Measurements from ENCODE around the gene IL4R. TPM values are rescaled to one million over a fixed set of nuclear protein-coding genes. Genes with fewer than 3 reads are reported as not detected.

The IL4R gene
- total and polyA plus RNA-seq, 2 of the 13 experiments (the other 11 are each of a cell fraction or from before 2014, with no cell fraction given): 15.9 to 49.6 TPM

DNA sequence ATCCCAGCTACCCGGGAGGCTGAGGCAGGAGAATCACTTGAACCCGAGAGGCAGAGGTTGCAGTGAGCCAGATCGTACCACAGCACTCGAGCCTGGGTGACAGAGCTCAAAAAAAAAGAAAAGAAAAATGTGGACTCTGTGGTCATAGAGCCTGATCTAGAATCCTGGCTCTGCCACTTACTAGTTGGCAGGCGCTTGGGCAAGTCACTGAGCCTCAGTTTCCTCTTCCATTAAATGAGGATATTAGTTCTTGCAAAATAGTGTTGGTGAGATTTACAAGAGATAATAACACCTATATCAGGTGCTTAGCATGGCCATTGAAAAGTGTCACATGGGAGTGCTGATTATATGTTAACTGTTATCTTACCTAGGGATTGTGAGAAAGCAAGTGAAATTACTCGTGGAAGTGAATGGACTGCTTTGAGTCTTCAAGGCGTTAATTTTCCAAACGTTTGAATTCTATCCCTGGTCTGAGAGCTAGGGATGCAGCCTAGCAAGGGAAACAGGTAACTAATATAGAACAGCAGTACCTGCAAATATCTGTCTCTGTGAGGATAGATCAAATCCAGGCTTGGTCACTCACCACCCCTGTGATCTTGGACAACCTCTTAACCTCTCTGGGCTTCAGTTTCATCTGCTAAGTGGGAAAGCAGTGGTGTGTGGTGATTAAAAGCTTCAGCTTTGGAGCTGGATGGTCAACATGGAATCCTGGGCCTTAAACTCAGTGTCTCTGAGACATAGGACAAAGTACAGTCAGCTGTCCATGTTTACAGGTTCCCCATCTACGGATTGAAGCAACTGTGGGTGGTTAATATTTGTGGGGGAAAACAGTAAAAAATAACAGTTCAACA lies 44.2 kb upstream of the IL4R start (continued):
- TF ChIP-seq DBP (CRISPR knock-in tag; IDR thresholded peaks at IDR 0.05; ENCODE audit: not compliant biosample characterization) (no peak), ZNF296 (CRISPR knock-in tag; conservative IDR thresholded peaks at IDR 0.05) (no peak), ZNF788 (CRISPR knock-in tag; IDR thresholded peaks at IDR 0.05; ENCODE audit: borderline replicate concordance) (no peak), MIER3 (CRISPR knock-in tag; IDR thresholded peaks at IDR 0.05; ENCODE audit: borderline replicate concordance) (no peak), ZNF746 (CRISPR knock-in tag; IDR thresholded peaks at IDR 0.05) (no peak), ESRRA (CRISPR knock-in tag; IDR thresholded peaks at IDR 0.05; ENCODE audit: low read depth) (no peak), HNRNPL (IDR thresholded peaks at IDR 0.05; ENCODE audit: low read depth, low read length) (no peak), ZNF672 (CRISPR knock-in tag; IDR thresholded peaks at IDR 0.05) (no peak), ARID3A (IDR thresholded peaks at IDR 0.05; ENCODE audit: low read depth, low read length) (no peak), SP2 (CRISPR knock-in tag; IDR thresholded peaks at IDR 0.05) (no peak), ZNF18 (CRISPR knock-in tag; IDR thresholded peaks at IDR 0.05; ENCODE audit: insufficient replicate concordance) (peak; percentile 4), KDM4B (CRISPR knock-in tag; IDR thresholded peaks at IDR 0.05) (peak; percentile 29; the same call in 1 of the 2 replicates), SMARCC2 (IDR thresholded peaks at IDR 0.05) (no peak), ZNF883 (CRISPR knock-in tag; IDR thresholded peaks at IDR 0.05; ENCODE audit: not compliant biosample characterization) (no peak), TGIF2 (CRISPR knock-in tag; IDR thresholded peaks at IDR 0.05) (no peak), ZNF737 (CRISPR knock-in tag; IDR thresholded peaks at IDR 0.05; ENCODE audit: borderline replicate concordance) (no peak), ZNF782 (CRISPR knock-in tag; IDR thresholded peaks at IDR 0.05; ENCODE audit: borderline replicate concordance) (no peak), ZNF496 (CRISPR knock-in tag; IDR thresholded peaks at IDR 0.05; ENCODE audit: insufficient replicate concordance) (no peak), ZNF878 (CRISPR knock-in tag; IDR thresholded peaks at IDR 0.05) (no peak)
- TF ChIP-seq, protein P1, sequence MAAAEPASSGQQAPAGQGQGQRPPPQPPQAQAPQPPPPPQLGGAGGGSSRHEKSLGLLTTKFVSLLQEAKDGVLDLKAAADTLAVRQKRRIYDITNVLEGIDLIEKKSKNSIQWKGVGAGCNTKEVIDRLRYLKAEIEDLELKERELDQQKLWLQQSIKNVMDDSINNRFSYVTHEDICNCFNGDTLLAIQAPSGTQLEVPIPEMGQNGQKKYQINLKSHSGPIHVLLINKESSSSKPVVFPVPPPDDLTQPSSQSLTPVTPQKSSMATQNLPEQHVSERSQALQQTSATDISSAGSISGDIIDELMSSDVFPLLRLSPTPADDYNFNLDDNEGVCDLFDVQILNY (CRISPR knock-in tag; conservative IDR thresholded peaks at IDR 0.05): no peak
- TF ChIP-seq, protein P2, sequence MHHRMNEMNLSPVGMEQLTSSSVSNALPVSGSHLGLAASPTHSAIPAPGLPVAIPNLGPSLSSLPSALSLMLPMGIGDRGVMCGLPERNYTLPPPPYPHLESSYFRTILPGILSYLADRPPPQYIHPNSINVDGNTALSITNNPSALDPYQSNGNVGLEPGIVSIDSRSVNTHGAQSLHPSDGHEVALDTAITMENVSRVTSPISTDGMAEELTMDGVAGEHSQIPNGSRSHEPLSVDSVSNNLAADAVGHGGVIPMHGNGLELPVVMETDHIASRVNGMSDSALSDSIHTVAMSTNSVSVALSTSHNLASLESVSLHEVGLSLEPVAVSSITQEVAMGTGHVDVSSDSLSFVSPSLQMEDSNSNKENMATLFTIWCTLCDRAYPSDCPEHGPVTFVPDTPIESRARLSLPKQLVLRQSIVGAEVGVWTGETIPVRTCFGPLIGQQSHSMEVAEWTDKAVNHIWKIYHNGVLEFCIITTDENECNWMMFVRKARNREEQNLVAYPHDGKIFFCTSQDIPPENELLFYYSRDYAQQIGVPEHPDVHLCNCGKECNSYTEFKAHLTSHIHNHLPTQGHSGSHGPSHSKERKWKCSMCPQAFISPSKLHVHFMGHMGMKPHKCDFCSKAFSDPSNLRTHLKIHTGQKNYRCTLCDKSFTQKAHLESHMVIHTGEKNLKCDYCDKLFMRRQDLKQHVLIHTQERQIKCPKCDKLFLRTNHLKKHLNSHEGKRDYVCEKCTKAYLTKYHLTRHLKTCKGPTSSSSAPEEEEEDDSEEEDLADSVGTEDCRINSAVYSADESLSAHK (CRISPR knock-in tag; IDR thresholded peaks at IDR 0.05; ENCODE audit: borderline replicate concordance): no peak

All from HepG2 (cell line).